HepG2 (cell line): ENCODE measurements around the gene IMMT. TPM values are rescaled to one million over a fixed set of nuclear protein-coding genes. Genes with fewer than 3 reads are reported as not detected.

Source experiments
- ERF ChIP-seq: IDR thresholded peaks from 2 replicates; pipeline ENCODE4 v1.6.1; 2018; ENCODE audit warnings: missing biosample characterization, missing genetic modification reagents
- HDAC1 ChIP-seq: sonication (generic); formaldehyde crosslinking; IDR thresholded peaks from 2 replicates; pipeline ENCODE4 v1.5.1; 2020; ENCODE audit warnings: mild to moderate bottlenecking, missing genetic modification reagents
- KLF9 ChIP-seq: IDR thresholded peaks from 2 replicates; pipeline ENCODE4 v1.6.1; 2016; ENCODE audit warnings: low read depth
- MED8 ChIP-seq: sonication (generic); formaldehyde crosslinking; IDR thresholded peaks from 2 replicates; pipeline ENCODE4 v1.8.1; 2023; ENCODE audit warnings: mild to moderate bottlenecking, missing genetic modification reagents; ENCODE audit not compliant: insufficient replicate concordance
- MIXL1 ChIP-seq: IDR thresholded peaks from 2 replicates; pipeline ENCODE4 v1.6.1; 2016
- MXD4 ChIP-seq: IDR thresholded peaks from 2 replicates; pipeline ENCODE4 v1.6.1; 2016; ENCODE audit warnings: mild to moderate bottlenecking, missing biosample characterization, missing genetic modification reagents
- PRDM10 ChIP-seq: sonication (generic); formaldehyde crosslinking; IDR thresholded peaks from 2 replicates; pipeline ENCODE4 v1.4.0; 2020; ENCODE audit warnings: low read depth, missing genetic modification reagents
- RXRB ChIP-seq: IDR thresholded peaks from 2 replicates; pipeline ENCODE4 v1.6.1; 2016; ENCODE audit warnings: borderline replicate concordance, missing genetic modification reagents, missing compliant biosample characterization
- ZNF20 ChIP-seq: sonication (generic); formaldehyde crosslinking; IDR thresholded peaks from 2 replicates; pipeline ENCODE4 v1.4.0; 2020; ENCODE audit warnings: mild to moderate bottlenecking, moderate library complexity, missing genetic modification reagents
- ZNF331 ChIP-seq: sonication (generic); formaldehyde crosslinking; IDR thresholded peaks from 2 replicates; pipeline ENCODE4 v1.4.0; 2020; ENCODE audit warnings: missing genetic modification reagents
- ZNF343 ChIP-seq: sonication (generic); formaldehyde crosslinking; IDR thresholded peaks from 2 replicates; pipeline ENCODE4 v1.4.0; 2020; ENCODE audit warnings: mild to moderate bottlenecking, missing genetic modification reagents
- ZNF615 ChIP-seq: sonication (generic); formaldehyde crosslinking; IDR thresholded peaks from 2 replicates; pipeline ENCODE4 v1.5.0; 2020; ENCODE audit warnings: mild to moderate bottlenecking, missing genetic modification reagents, borderline replicate concordance
- polyA plus RNA-seq, 8 experiments: library from polyadenylated mRNA; depleted of rRNA in 3 of 8; stranded (reverse) in 7 of 8; unstranded in 1 of 8; fragments of >200 nt; fragmentation: Illumina TruSeq in 4 of 8; extraction: Trizol in 4 of 8; gene quantifications; 2 replicates each; pipeline versions ENCODE4 v1.2.1 to v1.2.3, GENCODE V29; 2011 to 2016; ENCODE audit warnings: low read depth in 4 of 8, missing spikeins in 1 of 8, mixed read lengths in 1 of 8; ENCODE audit not compliant: insufficient read depth in 1 of 8
- total RNA-seq, 5 experiments: library from RNA; depleted of rRNA; stranded (reverse); fragments of >200 nt; fragmentation: Illumina TruSeq; extraction: Trizol; gene quantifications; 2 replicates each; pipeline ENCODE4 v1.2.3, GENCODE V29; 2016; ENCODE audit warnings: low read depth in 1 of 5
- TF ChIP-seq, protein P1 (sequence below): sonication (generic); formaldehyde crosslinking; IDR thresholded peaks from 2 replicates; pipeline ENCODE4 v1.5.0; 2020; ENCODE audit warnings: mild to moderate bottlenecking, missing genetic modification reagents
- TF ChIP-seq, protein P2 (sequence below): sonication (generic); formaldehyde crosslinking; IDR thresholded peaks from 2 replicates; pipeline ENCODE4 v1.4.0; 2020; ENCODE audit warnings: mild to moderate bottlenecking, missing genetic modification reagents, borderline replicate concordance
- TF ChIP-seq, protein P3 (sequence below): sonication (generic); formaldehyde crosslinking; IDR thresholded peaks from 2 replicates; pipeline ENCODE4 v1.4.0; 2020; ENCODE audit warnings: missing genetic modification reagents
- TF ChIP-seq, protein P4 (sequence below): fragments of 450-650 bp; IDR thresholded peaks from 2 replicates; pipeline ENCODE4 v1.6.1; 2017; ENCODE audit warnings: mild to moderate bottlenecking

The IMMT gene
- total and polyA plus RNA-seq, 2 of the 13 experiments (the other 11 are each of a cell fraction or from before 2014, with no cell fraction given) = 63.5 to 119 TPM

DNA sequence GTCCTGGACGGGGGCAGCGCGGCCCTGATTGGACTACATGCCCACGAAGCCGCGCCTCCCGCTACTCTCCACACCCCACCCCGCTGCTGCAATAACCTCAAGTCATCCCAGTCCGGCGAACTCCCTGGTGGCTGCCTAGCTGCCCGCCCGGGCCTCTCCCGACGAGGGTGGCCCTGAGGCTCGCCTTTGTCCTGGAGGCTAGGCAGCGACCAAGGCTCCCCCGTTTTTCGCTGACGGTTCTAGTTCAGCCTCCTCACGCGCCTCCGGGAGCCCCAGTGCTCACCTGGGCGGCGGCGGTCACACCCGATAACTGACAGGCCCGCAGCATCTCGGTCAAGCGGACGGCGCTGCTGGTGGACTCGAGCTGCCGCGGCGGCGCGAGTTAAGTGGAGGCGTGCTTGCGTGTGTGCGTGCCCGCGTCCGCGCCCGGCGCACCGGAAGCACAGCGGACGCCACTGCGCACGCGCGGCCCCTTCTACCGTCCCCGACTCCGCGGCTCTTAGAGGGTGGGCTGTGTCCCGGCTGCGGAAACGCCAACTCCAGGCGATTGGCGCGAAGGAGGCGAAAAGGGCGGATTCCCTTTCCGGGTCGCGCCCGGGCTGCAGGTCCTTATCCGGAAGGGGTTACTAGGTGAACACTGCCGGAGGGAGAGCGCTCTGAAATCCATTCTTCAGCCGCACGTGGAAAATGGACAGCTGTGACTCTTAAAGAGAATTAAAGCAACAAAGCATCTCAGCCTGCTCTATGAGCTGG, at the start of gene IMMT (continued):
- TF ChIP-seq, protein P1, sequence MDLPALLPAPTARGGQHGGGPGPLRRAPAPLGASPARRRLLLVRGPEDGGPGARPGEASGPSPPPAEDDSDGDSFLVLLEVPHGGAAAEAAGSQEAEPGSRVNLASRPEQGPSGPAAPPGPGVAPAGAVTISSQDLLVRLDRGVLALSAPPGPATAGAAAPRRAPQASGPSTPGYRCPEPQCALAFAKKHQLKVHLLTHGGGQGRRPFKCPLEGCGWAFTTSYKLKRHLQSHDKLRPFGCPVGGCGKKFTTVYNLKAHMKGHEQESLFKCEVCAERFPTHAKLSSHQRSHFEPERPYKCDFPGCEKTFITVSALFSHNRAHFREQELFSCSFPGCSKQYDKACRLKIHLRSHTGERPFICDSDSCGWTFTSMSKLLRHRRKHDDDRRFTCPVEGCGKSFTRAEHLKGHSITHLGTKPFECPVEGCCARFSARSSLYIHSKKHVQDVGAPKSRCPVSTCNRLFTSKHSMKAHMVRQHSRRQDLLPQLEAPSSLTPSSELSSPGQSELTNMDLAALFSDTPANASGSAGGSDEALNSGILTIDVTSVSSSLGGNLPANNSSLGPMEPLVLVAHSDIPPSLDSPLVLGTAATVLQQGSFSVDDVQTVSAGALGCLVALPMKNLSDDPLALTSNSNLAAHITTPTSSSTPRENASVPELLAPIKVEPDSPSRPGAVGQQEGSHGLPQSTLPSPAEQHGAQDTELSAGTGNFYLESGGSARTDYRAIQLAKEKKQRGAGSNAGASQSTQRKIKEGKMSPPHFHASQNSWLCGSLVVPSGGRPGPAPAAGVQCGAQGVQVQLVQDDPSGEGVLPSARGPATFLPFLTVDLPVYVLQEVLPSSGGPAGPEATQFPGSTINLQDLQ (CRISPR knock-in tag) = peak; percentile 82
- TF ChIP-seq ZNF331 (CRISPR knock-in tag) = peak; percentile 7; the same call in 1 of the 2 replicates
- 0 out of 2 replicates have a peak, but pooled peaks have one; percentile 78 for TF ChIP-seq ZNF20 (CRISPR knock-in tag)
- TF ChIP-seq, protein P2, sequence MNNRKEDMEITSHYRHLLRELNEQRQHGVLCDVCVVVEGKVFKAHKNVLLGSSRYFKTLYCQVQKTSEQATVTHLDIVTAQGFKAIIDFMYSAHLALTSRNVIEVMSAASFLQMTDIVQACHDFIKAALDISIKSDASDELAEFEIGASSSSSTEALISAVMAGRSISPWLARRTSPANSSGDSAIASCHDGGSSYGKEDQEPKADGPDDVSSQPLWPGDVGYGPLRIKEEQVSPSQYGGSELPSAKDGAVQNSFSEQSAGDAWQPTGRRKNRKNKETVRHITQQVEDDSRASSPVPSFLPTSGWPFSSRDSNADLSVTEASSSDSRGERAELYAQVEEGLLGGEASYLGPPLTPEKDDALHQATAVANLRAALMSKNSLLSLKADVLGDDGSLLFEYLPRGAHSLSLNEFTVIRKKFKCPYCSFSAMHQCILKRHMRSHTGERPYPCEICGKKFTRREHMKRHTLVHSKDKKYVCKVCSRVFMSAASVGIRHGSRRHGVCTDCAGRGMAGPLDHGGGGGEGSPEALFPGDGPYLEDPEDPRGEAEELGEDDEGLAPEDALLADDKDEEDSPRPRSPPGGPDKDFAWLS (CRISPR knock-in tag) = peak; percentile 60; the same call in 1 of the 2 replicates
- TF ChIP-seq RXRB (CRISPR knock-in tag) = peak; percentile 89; the same call in 1 of the 2 replicates
- TF ChIP-seq ERF (CRISPR knock-in tag) = peak; percentile 60; the same call in 1 of the 2 replicates
- peak; percentile 94 for TF ChIP-seq MED8 (CRISPR knock-in tag)
- no peak for TF ChIP-seq MIXL1 (CRISPR knock-in tag)
- TF ChIP-seq KLF9 (CRISPR knock-in tag) = peak; percentile 53; the same call in 1 of the 2 replicates
- TF ChIP-seq HDAC1 (CRISPR knock-in tag) = peak; percentile 92
- peak; percentile 98 for TF ChIP-seq ZNF343
- TF ChIP-seq PRDM10 (CRISPR knock-in tag) = peak; percentile 63
- TF ChIP-seq, protein P3, sequence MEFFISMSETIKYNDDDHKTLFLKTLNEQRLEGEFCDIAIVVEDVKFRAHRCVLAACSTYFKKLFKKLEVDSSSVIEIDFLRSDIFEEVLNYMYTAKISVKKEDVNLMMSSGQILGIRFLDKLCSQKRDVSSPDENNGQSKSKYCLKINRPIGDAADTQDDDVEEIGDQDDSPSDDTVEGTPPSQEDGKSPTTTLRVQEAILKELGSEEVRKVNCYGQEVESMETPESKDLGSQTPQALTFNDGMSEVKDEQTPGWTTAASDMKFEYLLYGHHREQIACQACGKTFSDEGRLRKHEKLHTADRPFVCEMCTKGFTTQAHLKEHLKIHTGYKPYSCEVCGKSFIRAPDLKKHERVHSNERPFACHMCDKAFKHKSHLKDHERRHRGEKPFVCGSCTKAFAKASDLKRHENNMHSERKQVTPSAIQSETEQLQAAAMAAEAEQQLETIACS (CRISPR knock-in tag) = peak; percentile 92
- no peak; the same call in 1 of the 2 replicates for TF ChIP-seq ZNF615 (CRISPR knock-in tag)
- peak; percentile 77; the same call in 1 of the 2 replicates for TF ChIP-seq MXD4
- TF ChIP-seq, protein P4, sequence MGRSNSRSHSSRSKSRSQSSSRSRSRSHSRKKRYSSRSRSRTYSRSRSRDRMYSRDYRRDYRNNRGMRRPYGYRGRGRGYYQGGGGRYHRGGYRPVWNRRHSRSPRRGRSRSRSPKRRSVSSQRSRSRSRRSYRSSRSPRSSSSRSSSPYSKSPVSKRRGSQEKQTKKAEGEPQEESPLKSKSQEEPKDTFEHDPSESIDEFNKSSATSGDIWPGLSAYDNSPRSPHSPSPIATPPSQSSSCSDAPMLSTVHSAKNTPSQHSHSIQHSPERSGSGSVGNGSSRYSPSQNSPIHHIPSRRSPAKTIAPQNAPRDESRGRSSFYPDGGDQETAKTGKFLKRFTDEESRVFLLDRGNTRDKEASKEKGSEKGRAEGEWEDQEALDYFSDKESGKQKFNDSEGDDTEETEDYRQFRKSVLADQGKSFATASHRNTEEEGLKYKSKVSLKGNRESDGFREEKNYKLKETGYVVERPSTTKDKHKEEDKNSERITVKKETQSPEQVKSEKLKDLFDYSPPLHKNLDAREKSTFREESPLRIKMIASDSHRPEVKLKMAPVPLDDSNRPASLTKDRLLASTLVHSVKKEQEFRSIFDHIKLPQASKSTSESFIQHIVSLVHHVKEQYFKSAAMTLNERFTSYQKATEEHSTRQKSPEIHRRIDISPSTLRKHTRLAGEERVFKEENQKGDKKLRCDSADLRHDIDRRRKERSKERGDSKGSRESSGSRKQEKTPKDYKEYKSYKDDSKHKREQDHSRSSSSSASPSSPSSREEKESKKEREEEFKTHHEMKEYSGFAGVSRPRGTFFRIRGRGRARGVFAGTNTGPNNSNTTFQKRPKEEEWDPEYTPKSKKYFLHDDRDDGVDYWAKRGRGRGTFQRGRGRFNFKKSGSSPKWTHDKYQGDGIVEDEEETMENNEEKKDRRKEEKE = no peak
